Measurements from ENCODE around the gene FAAH.

Gene FAAH

DNA sequence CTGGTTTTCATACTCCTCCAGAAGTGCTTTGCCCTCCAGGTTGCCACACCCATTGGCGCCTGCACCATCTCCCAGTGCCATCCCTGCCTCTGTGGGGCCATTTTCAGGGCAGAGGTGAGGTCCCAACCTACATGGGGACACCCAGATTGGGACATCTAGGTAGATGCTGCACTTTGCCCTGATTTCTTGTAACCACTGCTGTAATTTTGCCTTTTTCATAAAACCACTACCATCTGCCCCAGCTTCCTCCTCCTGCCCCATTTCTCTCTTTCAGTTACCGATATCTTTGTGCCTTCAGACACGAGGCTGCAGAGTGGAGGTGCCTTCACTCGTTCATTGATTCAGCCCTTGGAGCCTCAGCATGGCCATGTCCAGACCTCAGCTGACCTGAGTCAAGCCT lies 21.4 kb downstream of the FAAH start:
- no peak for TF ChIP-seq CREB1 (IDR thresholded peaks at IDR 0.05; ENCODE audit: low read depth)
- TF ChIP-seq, protein P1, sequence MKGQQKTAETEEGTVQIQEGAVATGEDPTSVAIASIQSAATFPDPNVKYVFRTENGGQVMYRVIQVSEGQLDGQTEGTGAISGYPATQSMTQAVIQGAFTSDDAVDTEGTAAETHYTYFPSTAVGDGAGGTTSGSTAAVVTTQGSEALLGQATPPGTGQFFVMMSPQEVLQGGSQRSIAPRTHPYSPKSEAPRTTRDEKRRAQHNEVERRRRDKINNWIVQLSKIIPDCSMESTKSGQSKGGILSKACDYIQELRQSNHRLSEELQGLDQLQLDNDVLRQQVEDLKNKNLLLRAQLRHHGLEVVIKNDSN (IDR thresholded peaks at IDR 0.05), result no peak
- TF ChIP-seq, protein P2, sequence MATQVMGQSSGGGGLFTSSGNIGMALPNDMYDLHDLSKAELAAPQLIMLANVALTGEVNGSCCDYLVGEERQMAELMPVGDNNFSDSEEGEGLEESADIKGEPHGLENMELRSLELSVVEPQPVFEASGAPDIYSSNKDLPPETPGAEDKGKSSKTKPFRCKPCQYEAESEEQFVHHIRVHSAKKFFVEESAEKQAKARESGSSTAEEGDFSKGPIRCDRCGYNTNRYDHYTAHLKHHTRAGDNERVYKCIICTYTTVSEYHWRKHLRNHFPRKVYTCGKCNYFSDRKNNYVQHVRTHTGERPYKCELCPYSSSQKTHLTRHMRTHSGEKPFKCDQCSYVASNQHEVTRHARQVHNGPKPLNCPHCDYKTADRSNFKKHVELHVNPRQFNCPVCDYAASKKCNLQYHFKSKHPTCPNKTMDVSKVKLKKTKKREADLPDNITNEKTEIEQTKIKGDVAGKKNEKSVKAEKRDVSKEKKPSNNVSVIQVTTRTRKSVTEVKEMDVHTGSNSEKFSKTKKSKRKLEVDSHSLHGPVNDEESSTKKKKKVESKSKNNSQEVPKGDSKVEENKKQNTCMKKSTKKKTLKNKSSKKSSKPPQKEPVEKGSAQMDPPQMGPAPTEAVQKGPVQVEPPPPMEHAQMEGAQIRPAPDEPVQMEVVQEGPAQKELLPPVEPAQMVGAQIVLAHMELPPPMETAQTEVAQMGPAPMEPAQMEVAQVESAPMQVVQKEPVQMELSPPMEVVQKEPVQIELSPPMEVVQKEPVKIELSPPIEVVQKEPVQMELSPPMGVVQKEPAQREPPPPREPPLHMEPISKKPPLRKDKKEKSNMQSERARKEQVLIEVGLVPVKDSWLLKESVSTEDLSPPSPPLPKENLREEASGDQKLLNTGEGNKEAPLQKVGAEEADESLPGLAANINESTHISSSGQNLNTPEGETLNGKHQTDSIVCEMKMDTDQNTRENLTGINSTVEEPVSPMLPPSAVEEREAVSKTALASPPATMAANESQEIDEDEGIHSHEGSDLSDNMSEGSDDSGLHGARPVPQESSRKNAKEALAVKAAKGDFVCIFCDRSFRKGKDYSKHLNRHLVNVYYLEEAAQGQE (IDR thresholded peaks at IDR 0.05; ENCODE audit: low read depth), result no peak
- no peak for TF ChIP-seq FOXM1 (IDR thresholded peaks at IDR 0.05; ENCODE audit: borderline replicate concordance, low read depth)
- TF ChIP-seq YY1 (IDR thresholded peaks at IDR 0.05; ENCODE audit: low read depth), result no peak

DNA sequence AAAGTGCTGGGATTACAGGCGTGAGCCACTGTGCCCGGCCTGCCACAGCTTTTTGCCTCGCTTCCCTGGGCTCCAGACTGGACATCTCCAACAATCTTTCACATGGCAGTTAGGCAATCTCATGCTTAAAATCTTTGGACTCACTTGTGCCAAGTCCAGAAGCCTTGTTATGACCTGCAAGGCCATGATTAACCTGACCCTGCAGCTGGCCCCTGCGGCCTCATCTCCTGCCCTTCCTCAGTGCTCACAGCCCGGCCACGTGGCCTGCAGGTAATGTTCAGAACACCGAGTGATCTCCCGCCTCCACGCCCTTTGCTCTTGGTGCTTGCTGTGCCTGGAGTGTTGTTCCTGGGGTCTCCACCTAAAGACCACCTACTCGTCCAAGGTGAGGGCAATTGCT lies 24.9 kb downstream of the FAAH start:
- TF ChIP-seq TCF12 (IDR thresholded peaks at IDR 0.05; ENCODE audit: low read depth) (no peak), CREB1 (IDR thresholded peaks at IDR 0.05; ENCODE audit: low read depth) (no peak), EP300 (IDR thresholded peaks at IDR 0.05; ENCODE audit: borderline replicate concordance) (no peak)

DNA sequence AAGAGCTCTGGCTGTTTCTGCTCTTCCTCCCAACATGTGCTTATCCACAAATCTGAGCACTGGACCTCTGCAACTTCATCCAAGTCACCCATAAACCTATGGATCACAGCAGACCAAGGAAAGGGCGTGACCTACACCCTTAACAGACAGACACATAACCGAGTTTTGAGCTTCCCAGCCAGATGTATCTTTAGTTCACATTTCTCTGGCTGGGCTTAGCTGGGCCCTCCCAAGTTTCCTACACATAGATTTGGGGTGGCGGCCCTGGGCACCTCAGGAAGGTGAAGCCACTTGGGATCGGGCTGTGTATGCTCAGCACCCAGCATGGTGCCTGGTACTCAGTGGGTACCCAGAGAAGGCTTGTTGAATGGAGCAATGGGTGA lies 26.4 kb downstream of the FAAH start:
- TF ChIP-seq ZBTB7A (IDR thresholded peaks at IDR 0.05; ENCODE audit: low read depth) (no peak), YY1 (IDR thresholded peaks at IDR 0.05; ENCODE audit: low read depth) (no peak), TAF1 (IDR thresholded peaks at IDR 0.05; ENCODE audit: low read depth) (no peak), TCF12 (IDR thresholded peaks at IDR 0.05; ENCODE audit: low read depth) (no peak), EP300 (IDR thresholded peaks at IDR 0.05; ENCODE audit: borderline replicate concordance) (no peak)
- TF ChIP-seq, protein P1 (IDR thresholded peaks at IDR 0.05), result no peak
- TF ChIP-seq, protein P3, sequence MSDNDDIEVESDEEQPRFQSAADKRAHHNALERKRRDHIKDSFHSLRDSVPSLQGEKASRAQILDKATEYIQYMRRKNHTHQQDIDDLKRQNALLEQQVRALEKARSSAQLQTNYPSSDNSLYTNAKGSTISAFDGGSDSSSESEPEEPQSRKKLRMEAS (IDR thresholded peaks at IDR 0.05), result no peak

DNA sequence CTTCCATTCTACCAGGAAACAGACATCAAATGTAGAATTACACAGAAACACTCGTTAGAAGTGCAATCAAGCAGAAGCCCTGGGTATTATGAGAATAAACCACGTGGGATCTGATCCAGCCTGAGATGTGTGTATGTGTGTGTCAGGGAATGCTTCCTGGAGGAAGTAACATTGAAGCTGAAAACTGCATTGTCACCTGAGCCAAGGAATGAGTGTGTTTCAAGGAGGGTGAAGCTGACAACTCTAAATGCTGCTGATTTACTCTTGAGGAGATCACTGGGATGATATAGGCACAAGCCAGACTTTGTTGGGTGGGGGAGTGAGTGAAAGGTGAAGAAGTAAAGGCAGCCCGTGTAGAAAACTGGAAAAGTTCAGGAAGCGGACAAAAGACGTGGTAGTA lies 27.6 kb downstream of the FAAH start:
- TF ChIP-seq NFIC (IDR thresholded peaks at IDR 0.05) (no peak), TAF1 (IDR thresholded peaks at IDR 0.05; ENCODE audit: low read depth) (no peak), CEBPB (IDR thresholded peaks at IDR 0.05) (no peak)
- TF ChIP-seq, protein P2 (IDR thresholded peaks at IDR 0.05; ENCODE audit: low read depth), result no peak

DNA sequence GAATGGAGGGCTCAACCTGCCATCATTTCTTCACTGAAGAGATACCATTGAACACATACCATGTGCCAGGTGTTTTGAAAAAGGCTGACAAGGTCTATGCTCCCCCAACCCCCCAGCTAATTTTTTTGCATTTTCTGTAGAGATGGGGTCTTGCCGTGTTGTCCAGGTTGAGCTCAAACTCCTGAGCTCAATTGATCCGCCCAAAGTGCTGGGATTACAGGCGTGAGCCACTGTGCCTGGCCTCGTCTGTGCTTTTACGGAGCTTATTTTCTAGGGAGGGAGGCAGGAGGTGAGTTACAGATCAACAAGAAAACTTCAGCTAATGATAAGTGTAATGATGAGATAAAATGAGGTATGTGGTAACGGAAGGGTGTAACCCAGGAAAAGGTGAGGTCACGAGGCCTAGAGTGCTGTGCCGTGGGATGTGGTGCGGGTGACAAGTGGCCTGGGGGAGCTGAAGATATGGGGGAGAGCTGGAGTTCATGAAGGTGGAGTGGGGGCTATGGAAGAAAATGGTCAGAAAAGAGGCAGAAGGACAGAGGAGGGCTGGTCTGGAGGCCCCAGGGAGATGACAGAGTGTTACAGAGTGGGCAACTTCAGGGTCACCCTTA lies 28.2 kb downstream of the FAAH start:
- TF ChIP-seq, protein P2 (IDR thresholded peaks at IDR 0.05; ENCODE audit: low read depth), result no peak
- TF ChIP-seq FOXM1 (IDR thresholded peaks at IDR 0.05; ENCODE audit: borderline replicate concordance, low read depth), result no peak
- TF ChIP-seq RAD21 (IDR thresholded peaks at IDR 0.05; ENCODE audit: low read depth), result no peak
- no peak for TF ChIP-seq EP300 (IDR thresholded peaks at IDR 0.05; ENCODE audit: borderline replicate concordance)
- no peak for TF ChIP-seq NFIC (IDR thresholded peaks at IDR 0.05)
- TF ChIP-seq CREB1 (IDR thresholded peaks at IDR 0.05; ENCODE audit: low read depth), result no peak
- TF ChIP-seq, protein P1 (IDR thresholded peaks at IDR 0.05), result no peak
- TF ChIP-seq YY1 (IDR thresholded peaks at IDR 0.05; ENCODE audit: low read depth), result no peak
- TF ChIP-seq, protein P3 (IDR thresholded peaks at IDR 0.05), result no peak
- TF ChIP-seq TAF1 (IDR thresholded peaks at IDR 0.05; ENCODE audit: low read depth), result no peak
- TF ChIP-seq TEAD4 (IDR thresholded peaks at IDR 0.05), result no peak
- no peak for TF ChIP-seq CEBPB (IDR thresholded peaks at IDR 0.05)
